ENCODE measurements around the gene TTBK2. TPM values are rescaled to one million over a fixed set of nuclear protein-coding genes. Genes with fewer than 3 reads are reported as not detected.

The TTBK2 gene
- total RNA-seq, 2 donors from 2014 or later, result 6.8 to 9.1 TPM

DNA sequence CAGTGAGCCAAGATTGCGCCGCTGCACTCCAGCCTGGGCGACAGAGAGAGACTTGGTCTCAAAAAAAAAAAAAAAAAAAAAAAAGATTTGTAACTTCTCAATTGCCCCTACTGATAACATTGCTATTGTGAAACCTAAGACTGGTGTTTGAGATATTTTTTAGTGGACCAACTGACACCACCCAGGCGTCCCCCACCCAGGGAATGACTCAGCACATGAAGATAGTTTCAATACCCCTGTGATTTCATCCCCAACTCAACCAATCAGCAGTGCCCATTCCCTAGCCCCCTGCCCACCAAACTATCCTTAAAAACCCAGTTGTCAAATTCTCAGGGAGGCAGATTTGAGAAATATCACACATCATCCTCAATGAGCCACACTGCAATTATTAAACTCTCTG is 76.9 kb downstream of the TTBK2 start:
- intact Hi-C loops (cut with DNase I), result no loop called here
- no peak for TF ChIP-seq CTCF (IDR thresholded peaks at IDR 0.05)
- H3K9me3 ChIP-seq, result no peaks in the 10 kb centered on the region
- no peak overlapping the region for H3K9ac ChIP-seq (ENCODE audit: low read depth in 2 of 2, low read length in 2 of 2)
- H3K4me1 ChIP-seq, result no peaks in the 10 kb centered on the region
- no peaks in the 10 kb centered on the region for H3K36me3 ChIP-seq
- H3K27me3 ChIP-seq, result no peaks in the 10 kb centered on the region
- DNase-seq, result no peak
- no peak overlapping the region for H3K27ac ChIP-seq
- no peak overlapping the region for H3K4me3 ChIP-seq

DNA sequence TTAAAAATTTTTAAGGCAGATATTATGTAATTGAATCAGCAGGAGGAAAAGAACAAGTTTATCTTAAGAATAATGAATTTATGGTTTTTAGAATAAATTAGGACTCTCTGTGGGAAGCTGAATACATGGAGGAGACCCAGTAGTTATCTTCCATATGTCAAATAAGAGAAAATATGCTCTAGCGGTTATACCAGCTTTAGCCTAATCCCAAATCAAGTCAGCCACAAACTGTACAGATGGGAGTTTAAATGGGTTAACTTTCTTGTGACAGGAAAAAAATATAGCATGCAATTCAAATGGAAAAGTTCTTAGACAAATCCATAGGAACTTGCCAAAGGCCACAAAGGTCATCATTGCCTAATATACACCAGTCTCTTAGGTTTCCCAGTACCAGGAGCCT is 84.3 kb downstream of the TTBK2 start:
- TF ChIP-seq CTCF (IDR thresholded peaks at IDR 0.05), result no peak
- H3K27me3 ChIP-seq, result no peaks in the 10 kb centered on the region
- H3K9me3 ChIP-seq, result no peaks in the 10 kb centered on the region
- intact Hi-C loops (cut with DNase I), result no loop called here
- no peaks in the 10 kb centered on the region for H3K4me1 ChIP-seq
- no peak overlapping the region for H3K4me3 ChIP-seq
- no peak for DNase-seq
- no peak overlapping the region for H3K9ac ChIP-seq (ENCODE audit: low read depth in 2 of 2, low read length in 2 of 2)
- no peaks in the 10 kb centered on the region for H3K36me3 ChIP-seq
- H3K27ac ChIP-seq, result no peak overlapping the region

- no peaks in the 10 kb centered on the region for H3K27me3 ChIP-seq
- DNase-seq, result no peak
- no peak overlapping the region for H3K4me3 ChIP-seq
- intact Hi-C loops (cut with DNase I), result no loop called here
- no peak for TF ChIP-seq CTCF (IDR thresholded peaks at IDR 0.05)
- no peak overlapping the region for H3K27ac ChIP-seq
- no peak overlapping the region for H3K9ac ChIP-seq (ENCODE audit: low read depth in 2 of 2, low read length in 2 of 2)
- no peaks in the 10 kb centered on the region for H3K36me3 ChIP-seq
- H3K9me3 ChIP-seq, result no peaks in the 10 kb centered on the region
- H3K4me1 ChIP-seq, result no peaks in the 10 kb centered on the region
These were observed 88.0 kb downstream of the TTBK2 start for GRCh38 chr15:42832576-42832975.

DNA sequence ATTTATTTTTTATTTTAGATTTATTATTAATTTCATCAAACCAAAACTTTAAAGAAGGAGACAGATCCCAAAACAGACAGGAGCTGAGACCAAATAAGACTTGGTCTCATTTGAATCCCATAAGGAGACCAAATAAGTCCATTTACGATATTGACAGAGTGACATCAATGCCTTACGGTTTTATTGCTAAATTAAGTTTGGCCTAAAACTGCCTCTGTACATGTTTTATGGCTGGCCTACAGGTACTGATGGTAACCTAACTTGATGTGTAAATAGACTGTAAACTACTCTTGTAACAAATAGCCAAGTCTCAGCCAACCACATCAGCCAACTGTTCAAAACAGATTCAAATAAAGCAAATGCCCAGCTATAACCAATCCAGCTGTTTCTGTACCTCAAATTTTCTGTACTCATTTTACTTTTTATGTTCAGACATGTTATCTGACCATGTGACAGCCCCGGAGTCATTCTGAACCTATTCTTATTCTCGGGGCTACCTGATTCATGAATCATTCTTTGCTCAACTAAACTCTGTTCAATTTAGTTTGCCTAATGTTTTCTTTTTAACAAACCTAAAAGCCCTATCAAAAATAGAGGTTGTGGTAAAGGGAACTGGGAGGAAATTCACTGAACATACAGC is 94.2 kb downstream of the TTBK2 start:
- Histone ChIP-seq H3K4me1 (no peaks in the 10 kb centered on the region), H3K36me3 (no peaks in the 10 kb centered on the region), H3K9ac (ENCODE audit: low read depth in 2 of 2, low read length in 2 of 2) (no peak overlapping the region), H3K9me3 (no peaks in the 10 kb centered on the region), H3K27me3 (no peaks in the 10 kb centered on the region), H3K27ac (peak overlapping the region; percentile 1), H3K4me3 (no peak overlapping the region)
- intact Hi-C loops (cut with DNase I), result no loop called here
- peak; percentile 19 for DNase-seq
- TF ChIP-seq CTCF (IDR thresholded peaks at IDR 0.05), result no peak

DNA sequence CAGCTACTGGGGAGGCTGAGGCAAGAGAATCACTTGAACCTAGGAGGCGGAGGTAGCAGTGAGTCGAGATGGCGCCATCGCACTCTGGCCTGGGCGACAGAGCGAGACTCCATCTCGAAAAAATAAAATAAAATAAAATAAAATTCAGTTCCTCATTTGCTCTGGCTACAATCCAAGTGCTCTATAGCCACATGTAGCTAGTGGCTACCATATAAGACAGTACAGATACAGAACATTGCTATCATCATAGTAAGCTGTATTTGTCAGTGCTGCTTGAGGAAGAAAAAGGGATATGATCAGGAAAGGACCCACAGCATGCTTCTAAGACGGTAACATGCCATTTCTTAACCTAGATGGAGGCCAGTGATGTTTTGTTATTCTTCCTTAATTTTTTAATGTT is 95.0 kb downstream of the TTBK2 start:
- no peak for DNase-seq
- no peak overlapping the region for H3K9ac ChIP-seq (ENCODE audit: low read depth in 2 of 2, low read length in 2 of 2)
- intact Hi-C loops (cut with DNase I), result no loop called here
- H3K36me3 ChIP-seq, result no peaks in the 10 kb centered on the region
- no peaks in the 10 kb centered on the region for H3K27me3 ChIP-seq
- H3K4me3 ChIP-seq, result no peak overlapping the region
- no peaks in the 10 kb centered on the region for H3K4me1 ChIP-seq
- H3K9me3 ChIP-seq, result no peaks in the 10 kb centered on the region
- TF ChIP-seq CTCF (IDR thresholded peaks at IDR 0.05), result no peak
- peak overlapping the region; percentile 1 for H3K27ac ChIP-seq
